GM21723 (cell line): Measurements from ENCODE around the gene ADAMTS2.

Experiments used
- ATAC-seq: cut with Tn5 transposase; IDR thresholded peaks from one replicate; pipeline ENCODE4 v1.9.1; 2021; ENCODE audit warnings: mild to moderate bottlenecking, moderate library complexity; ENCODE audit not compliant: unreplicated experiment

ADAMTS2 gene

DNA sequence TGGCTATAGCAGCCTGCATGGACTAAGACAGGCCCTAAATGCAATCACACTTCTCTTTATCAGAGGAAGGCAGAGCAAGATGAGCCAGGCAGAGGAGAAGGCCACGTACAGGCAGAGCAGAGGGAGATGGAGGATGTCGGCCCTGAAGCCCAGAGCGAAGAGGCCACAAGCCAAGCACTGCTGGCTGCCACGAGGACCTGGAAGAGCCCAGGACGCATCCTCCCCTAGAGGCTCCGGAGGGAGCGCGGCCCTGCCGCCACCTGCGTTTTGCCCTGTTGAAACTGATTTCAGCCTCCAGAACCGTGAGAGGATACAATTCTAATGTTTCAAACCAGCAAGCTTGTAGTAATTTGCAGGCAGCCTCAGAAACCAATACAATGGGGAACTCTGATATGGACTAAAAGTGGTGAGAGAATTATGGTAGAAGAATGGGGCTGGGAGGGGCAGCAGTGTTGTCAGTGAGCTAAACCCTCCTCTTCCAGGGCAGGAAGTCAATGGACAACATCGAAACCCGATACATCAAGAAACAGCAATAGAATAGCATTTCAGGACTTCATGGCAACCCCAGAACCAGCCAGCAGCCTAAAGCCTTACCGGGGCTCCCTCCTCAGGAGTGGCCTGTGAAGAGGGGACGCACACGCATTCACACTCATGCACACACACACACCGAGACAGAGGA, 32.6 kb downstream of the ADAMTS2 start:
- no peak for ATAC-seq

DNA sequence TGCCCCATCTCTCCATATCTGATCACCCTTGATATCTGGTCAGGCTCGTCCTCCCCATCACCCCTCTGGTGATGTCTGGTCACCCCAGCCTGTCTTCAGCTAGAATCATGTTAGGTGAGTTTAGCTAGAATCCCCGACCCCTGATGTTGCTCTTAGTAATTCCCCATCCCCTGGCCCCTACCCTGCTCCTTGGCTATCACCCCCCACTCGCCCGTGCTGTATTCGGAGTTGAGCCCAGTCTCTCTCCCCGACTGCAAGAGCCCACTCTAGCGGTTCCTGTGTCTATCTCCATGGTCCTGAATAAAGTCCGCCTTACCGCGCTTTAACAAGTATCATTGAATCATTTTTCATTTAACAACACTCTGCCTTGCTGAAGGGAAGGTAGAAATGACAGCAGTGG, 33.7 kb downstream of the ADAMTS2 start:
- no peak for ATAC-seq

DNA sequence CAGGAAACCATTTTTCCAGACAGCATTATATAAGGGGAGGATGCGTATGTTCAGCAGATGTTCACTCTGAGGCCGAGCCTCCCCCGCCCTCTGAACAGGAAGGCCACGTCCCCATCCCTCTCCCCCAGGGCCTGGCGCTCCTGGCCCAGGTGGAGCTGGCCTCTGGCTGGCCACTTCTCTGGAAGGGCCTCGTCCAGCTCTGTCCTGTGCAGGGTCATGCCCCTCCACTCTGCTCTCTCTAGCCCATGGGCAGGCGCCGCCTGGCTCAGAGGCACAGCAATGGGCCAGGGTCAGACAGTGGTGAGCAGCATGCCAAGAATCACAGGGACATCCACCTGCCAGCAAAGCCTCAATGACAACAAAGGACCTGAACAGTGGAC, 34.2 kb downstream of the ADAMTS2 start:
- ATAC-seq: no peak

DNA sequence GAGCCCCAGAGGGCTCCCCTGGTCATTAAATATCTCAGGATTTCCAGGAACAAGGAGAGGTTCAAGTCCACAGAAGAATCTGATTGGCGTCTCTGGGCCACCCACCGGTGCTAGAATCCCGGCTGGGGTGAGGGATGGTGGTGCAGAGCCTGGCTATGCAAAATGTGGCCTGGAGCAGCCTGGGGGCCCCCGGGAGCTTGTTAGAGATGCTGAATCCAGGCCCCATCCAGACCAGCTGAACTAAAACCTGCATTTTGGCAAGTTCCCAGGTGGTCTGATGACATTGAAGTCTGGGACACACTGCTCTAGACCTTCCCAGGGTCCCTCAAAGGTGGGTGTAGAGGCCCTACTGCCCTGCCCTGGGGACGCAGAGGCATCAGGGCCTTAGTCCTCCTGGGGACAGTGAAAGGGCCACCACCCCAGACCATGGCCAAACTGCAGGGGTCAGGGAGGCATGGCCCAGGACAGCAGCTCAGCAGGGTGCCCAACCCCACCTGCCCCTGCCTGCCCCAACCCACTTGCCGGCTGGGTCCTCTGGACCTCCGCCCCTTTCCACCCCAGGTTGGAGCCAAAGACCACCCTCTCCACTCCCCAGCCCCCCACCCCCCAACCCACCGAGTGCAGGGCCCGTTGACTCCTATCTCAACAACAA, 34.7 kb downstream of the ADAMTS2 start:
- ATAC-seq: no peak

DNA sequence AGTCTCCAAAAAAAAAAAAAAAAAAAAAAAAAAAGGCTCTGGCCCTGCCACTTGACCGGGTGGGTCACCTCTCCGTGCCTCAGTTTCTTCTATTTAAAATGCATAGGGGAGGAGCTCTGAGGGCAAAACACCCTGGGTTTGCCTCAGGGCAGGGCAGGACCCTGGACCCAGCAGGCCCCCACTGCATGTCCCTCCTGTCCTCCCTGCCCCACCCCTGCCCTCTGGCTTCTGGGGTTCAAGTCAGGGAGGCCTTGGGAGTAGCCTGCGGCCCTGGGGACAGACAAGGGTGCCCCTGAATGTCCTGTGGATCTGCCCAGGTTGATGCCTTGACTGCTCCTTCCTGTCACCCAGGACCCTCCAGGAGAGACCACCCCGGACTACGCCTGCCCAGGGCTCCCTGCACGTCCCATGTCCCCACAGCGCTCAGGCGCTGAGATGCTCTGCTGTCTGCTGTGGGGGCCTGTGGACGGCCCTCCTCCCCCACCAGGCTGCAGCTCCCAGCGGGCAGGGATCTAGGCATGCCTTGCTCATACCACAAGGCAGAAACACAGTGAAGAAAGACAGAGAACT, 35.4 kb downstream of the ADAMTS2 start:
- no peak for ATAC-seq

DNA sequence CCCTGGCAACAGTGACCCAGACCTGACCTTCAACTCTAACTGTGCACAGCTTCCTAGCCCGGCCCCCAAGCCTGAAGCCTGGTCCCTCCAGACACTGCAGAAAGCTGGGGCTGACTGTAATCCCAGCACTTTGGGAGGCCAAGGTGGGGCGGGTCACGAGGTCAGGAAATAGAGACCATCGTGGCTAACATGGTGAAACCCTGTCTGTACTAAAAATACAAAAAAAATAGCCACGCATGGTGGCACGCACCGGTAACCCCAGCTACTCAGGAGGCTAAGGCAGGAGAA, 35.9 kb downstream of the ADAMTS2 start:
- no peak for ATAC-seq

DNA sequence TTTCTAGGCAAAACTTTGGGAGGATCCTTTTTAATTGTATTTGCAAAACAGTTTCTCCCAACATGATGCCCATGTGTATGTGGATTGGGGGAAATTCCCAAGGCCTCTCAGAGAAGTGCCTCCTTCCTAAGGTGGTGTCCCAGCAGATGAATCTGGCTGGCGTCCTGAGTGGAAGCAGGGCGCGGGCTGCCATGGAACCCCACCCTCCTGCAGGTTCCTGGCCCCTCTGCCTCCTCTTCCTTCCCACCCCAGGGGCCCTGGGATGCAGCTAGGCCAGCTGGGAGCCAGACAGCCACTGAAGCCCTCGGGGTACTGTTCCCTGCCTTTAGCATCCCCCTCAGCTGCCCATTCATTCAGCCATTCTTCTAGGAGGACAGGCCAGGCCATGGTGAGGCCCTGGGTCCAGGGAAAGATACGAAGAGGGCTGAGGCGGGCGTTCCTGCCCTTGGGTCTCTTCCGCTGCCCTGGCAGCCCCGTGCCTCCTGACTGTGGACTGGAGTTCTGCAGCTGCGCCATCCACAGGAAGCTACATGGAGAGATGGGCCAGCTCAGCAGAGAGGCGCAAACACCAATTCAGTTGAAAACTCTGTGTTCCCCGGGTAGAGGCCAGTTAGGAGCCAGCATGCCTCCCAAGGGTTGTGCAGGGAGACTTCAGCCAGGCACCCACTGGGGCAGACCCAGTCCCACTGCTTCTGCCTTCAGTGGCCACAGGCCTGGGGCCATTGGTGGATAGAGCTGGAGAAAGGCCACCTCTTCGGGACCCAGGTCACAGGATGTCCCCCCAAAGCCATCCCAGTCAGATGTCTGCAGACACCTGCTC, 36.5 kb downstream of the ADAMTS2 start:
- no peak for ATAC-seq

DNA sequence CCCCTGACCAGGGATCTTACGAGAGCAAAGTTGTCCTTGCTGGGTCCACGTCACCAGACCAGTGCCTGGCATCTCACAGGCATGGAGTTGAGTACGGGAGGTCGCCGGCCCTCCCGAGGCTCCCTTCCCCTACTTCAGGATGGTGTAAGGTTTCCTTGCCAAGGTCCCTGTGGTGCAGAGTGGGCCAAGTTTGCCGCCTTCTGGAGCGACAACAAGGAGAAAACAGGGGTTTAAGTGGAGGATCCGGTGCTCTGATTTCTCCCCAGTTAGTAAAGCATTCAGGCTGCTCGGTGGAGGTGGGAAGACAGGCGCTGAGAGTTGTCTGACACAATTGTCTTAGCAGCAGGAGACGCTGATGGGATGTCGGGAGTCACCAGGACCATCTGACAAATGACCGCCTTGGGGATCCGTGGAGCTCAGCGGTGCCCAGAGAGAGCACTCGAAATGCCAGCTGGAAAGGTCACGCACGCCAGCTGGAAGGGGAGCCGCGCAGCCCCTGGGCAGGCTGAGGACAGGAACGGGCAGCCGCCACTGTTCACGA, 37.3 kb downstream of the ADAMTS2 start:
- no peak for ATAC-seq

DNA sequence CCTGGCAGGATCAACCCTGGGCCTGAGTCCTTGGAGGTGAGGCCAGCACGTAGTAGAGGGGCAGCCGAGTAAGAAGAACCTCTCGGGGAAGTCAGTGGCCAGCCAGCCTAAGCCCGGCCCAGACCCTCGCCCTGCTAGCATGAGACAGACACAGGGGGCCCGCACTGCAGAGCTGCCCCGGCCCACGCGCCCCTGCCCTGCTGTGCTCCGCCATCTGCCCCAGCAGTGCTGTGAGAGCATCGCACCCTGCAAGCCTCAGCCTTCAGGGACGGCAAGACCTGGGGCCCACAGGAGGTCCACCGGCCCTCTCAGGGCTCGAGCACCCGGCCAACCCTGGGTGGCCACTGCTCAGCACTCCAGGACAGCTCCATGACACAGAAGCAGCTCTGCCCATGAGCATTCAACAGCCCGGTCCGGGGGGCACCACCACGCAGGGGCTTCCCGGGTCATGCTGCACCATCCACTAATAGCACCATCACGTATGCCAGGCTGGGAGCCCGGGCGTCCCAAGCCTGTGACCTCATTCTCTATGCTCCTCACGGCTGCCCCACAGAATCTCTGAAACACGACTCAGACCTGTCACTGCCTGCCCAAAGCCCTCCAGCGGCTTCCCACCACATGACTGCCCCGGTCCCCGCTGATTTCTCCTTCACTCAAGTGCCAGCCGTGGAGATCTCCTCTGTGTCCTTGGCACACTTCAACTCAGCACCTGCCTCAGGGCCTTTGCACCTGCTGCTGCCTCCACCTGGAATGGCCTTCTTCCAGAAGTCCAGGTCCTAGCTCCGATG, 38.1 kb downstream of the ADAMTS2 start:
- no peak for ATAC-seq

GRCh38 chr5:179306191-179307012, 38.9 kb downstream of the ADAMTS2 start:
- ATAC-seq: no peak

GRCh38 chr5:179304871-179305270, 40.4 kb downstream of the ADAMTS2 start:
- ATAC-seq: no peak

DNA sequence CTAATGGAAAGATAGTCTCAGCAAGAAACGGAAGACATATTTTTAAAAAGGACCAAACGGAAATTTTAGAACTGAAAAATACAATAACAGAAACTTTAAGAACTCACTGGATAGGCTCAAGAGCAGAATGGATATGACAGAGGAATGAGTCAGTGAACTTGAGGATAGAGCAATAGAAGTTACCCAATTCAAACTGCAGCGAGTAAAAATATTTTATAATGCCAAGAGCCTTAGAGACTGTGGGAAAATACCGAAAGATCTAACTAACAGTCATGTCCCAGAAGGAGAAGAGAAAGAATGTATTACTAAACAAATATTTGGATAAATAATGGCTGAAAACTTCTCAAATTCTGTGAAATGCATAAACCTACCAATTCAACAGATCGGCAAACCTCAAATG, 40.8 kb downstream of the ADAMTS2 start:
- no peak for ATAC-seq

GRCh38 chr5:179303451-179304200, 41.6 kb downstream of the ADAMTS2 start:
- no peak for ATAC-seq

DNA sequence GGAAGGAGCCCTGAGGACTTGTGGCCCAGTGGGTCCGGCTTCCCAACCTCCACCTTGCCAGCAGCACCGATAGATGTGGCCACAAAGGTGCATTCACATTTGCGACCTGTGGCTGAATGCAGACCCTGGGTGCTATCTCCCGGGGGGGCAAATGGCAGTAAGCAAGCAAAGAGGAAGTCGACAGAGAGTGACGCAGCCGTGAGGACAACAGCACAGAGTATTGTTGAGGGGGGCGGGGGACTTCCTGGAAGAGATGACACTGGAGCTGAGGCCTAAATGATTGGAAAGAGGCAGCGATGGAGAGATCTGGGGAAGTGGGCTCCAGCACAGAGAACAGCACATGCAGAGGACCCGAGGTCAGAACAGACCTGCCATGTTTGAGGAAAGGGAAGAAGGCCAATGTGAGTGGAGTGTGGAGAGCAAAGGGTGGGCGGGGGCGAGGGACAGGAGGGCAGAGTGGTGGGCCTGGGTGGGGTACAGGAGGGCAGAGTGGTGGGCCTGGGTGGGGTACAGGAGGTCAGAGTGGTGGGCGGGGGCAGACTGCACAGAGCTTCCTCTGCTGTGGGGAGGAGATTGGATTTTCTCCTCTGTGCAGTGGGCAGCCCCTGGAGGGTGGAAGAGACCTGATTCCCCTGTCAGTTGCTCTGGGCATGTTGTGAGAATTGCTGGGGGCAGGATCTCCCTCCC, 42.6 kb downstream of the ADAMTS2 start:
- no peak for ATAC-seq

GRCh38 chr5:179301796-179302195, 43.5 kb downstream of the ADAMTS2 start:
- no peak for ATAC-seq

DNA sequence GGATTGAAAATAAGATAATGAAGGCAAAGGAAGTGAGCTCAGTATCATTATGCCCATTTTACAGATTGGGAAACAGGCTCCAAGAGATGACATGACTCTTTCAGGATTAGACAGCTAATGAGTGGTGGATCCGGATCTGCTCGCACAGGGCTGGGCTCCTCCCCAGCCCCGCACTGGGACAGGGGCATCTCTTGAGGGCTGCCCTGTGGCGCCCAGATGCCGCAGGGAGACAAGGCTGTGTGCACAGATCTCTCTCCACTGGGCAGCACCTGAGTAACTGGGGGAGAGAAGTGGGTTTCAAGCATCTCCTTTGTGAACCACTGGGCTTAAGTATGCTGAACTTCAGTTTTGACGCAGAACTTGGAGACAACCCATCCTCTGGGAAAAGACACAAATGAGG, 43.9 kb downstream of the ADAMTS2 start:
- ATAC-seq: no peak

DNA sequence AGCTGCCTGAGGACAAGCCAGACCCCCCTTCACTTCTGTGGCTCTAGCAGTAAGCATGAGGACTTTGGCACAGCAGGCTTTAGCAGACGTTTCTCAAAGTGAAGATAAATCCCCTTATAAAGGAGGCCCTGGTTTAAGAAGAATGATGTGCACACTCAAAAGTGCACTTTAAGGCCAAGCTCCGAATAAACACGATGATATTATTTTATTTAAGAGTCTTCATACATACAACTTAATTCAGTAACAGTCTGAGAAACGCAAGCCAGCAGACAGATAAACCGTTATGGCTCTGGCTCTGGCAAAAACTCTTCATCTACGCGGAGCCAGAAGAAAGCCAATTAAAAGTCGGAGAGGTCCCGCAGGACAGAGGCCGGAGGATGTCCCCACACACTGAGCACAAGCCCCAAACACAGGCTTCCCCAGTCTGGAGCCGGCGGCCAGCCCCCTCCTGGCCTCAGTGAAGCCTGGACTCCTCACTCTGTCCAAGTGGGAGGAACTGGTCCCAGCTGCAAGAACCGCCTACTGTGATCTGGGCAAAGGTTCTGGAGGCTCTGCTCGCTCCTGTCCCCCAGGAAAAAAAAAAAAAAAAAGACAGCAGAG, 44.6 kb downstream of the ADAMTS2 start:
- ATAC-seq: no peak
